GM18498 (cell line): ENCODE measurements around the gene WDPCP.
"Not testable (repeated sequence)": the region's sequence is repeated elsewhere in the genome, so short reads cannot be mapped to it uniquely, and the experiment has no call there.

ENCODE experiments used
- ATAC-seq: cut with Tn5 transposase; IDR thresholded peaks from one replicate; pipeline ENCODE4 v1.9.1; 2021; ENCODE audit warnings: mild to moderate bottlenecking, moderate library complexity; ENCODE audit not compliant: unreplicated experiment

WDPCP gene

GRCh38 chr2:63378589-63378988, 209.7 kb downstream of the WDPCP start:
- no peak for ATAC-seq

- ATAC-seq = no peak
These were observed 213.9 kb downstream of the WDPCP start for GRCh38 chr2:63374341-63374740.

- ATAC-seq = no peak
These were observed 215.7 kb downstream of the WDPCP start for GRCh38 chr2:63372549-63372948.

GRCh38 chr2:63369146-63369545, 219.1 kb downstream of the WDPCP start:
- ATAC-seq = no peak

GRCh38 chr2:63364866-63365265, 223.4 kb downstream of the WDPCP start:
- no peak for ATAC-seq

GRCh38 chr2:63357722-63358121, 230.6 kb downstream of the WDPCP start:
- not testable (repeated sequence) for ATAC-seq

- ATAC-seq = no peak
These were observed 240.9 kb downstream of the WDPCP start for GRCh38 chr2:63347361-63347760.

GRCh38 chr2:63346411-63346810, 241.9 kb downstream of the WDPCP start:
- ATAC-seq = no peak

GRCh38 chr2:63345285-63345633, 243.0 kb downstream of the WDPCP start:
- no peak for ATAC-seq

GRCh38 chr2:63344575-63345284, 243.5 kb downstream of the WDPCP start:
- no peak for ATAC-seq

- no peak for ATAC-seq
These were observed 244.7 kb downstream of the WDPCP start for GRCh38 chr2:63343397-63344109.

GRCh38 chr2:63340443-63340842, 247.8 kb downstream of the WDPCP start:
- no peak for ATAC-seq

- ATAC-seq = no peak
These were observed 253.4 kb downstream of the WDPCP start for GRCh38 chr2:63334910-63335309.

GRCh38 chr2:63326473-63326872, 261.8 kb downstream of the WDPCP start:
- ATAC-seq = no peak

GRCh38 chr2:63323662-63324061, 264.6 kb downstream of the WDPCP start:
- ATAC-seq = not testable (repeated sequence)

GRCh38 chr2:63321973-63322372, 266.3 kb downstream of the WDPCP start:
- not testable (repeated sequence) for ATAC-seq

GRCh38 chr2:63320669-63321068, 267.6 kb downstream of the WDPCP start:
- ATAC-seq = no peak

- ATAC-seq = no peak
These were observed 277.7 kb downstream of the WDPCP start for GRCh38 chr2:63310614-63311013.

GRCh38 chr2:63301481-63301880, 286.8 kb downstream of the WDPCP start:
- ATAC-seq = no peak

GRCh38 chr2:63300835-63301234, 287.4 kb downstream of the WDPCP start:
- ATAC-seq = no peak

- ATAC-seq = no peak
These were observed 300.3 kb downstream of the WDPCP start for GRCh38 chr2:63287956-63288355.

- ATAC-seq = not testable (repeated sequence)
These were observed 301.8 kb downstream of the WDPCP start for GRCh38 chr2:63286520-63286919.

GRCh38 chr2:63283273-63283672, 305.0 kb downstream of the WDPCP start:
- no peak for ATAC-seq
